GOT3 (cell line): Measurements from ENCODE around the gene PCSK2.

ENCODE experiments used
- DNase-seq: peaks from one replicate; lab custom pipeline; 2025; ENCODE audit warnings: mixed read lengths; lab: John Stamatoyannopoulos, UW

The PCSK2 gene

DNA sequence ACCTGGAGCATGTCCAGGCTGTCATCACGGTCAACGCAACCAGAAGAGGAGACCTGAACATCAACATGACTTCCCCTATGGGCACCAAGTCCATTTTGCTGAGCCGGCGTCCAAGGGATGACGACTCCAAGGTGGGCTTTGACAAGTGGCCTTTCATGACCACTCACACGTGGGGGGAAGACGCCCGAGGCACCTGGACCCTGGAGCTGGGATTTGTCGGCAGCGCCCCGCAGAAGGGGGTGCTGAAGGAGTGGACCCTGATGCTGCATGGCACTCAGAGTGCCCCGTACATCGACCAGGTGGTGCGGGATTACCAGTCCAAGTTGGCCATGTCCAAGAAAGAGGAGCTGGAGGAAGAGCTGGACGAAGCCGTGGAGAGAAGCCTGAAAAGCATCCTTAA lies 254.8 kb downstream of the PCSK2 start:
- no peak for DNase-seq

DNA sequence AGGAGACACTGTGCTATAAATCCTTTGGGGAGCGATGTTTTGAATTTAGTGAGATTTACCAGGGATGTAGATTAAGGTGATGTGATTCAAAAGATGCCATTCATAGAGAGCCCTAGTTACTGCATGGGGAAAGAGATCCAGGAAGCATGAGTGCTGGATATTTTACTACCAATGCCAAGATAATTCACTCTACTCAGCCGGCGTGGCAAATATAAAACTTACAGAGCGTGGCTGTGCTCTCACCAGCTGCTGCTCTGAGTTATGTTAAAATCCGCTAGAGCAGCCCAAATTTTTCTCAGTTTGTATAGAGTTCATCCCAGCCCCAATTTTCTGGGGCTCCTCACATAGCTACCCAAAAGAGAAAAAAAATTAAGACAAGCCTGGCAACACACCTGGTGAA lies 255.7 kb downstream of the PCSK2 start:
- no peak for DNase-seq

DNA sequence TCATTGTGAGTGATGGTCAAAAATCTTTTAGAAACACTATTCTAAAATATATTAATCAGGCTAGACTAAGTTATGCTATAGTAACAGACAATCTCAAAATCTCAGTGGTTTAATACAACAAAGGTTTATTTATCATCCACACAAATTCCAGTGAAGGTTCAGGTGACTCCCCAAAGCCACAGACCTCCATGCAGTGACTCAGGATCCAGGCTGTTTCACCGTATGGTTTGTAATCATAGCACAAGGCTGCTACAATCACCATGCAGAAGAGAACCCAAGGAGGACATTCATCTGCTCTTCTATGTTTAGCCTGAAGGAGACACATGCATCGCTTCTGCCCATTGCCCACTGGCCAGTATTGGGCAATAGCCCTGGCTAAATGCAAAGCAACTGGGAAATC lies 258.2 kb downstream of the PCSK2 start:
- no peak for DNase-seq

DNA sequence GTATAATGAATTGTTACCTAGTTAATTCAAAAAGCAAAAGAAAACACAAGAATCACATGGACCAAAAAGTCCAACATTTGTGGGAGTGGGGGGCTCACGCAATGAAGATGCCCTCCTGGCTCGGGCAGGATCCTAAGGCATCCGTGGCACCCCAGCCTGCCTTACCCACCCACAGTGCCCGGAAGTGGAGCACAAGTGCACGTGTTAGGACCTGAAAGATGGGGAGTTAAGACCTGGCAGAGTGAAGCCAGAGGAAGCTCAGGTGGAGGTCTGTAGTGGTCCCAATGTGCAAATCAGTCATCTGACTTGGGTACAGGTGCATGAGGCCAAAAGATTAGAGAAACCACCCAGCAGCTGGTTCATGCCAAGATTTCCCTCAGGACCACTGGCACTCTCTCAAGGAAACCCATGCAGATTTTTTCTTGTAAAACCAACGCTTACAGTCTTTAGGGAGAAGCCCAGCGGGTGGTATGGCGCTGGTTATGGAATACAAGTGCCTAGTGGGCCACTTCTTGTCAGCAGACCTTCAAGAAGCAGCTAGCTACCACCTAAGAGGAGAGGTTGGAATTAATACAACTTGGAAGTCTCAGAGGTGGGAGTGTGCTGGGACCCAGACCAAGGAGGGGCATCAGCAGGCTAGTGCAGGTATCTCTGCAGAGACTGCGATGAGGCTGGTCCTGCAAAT lies 262.2 kb downstream of the PCSK2 start:
- DNase-seq: no peak

DNA sequence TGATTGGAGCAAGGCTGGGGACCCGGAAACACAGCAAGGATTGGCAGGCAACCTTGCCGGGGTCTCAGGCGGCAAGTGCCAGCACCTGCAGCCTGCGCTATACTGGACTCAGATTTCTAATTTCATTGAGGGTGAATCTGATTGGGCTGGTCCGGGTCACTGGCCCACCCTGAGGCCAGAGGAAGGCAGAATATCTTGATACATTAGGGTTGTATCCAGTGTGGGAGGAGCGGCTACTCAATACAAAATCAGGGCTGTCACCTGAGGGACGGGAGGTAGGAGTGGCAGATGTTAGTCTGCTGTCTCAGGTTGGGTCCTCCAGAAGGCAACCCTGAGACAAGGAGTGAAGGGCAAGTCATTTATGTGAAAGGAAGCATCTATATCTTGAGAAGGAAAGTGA lies 263.7 kb downstream of the PCSK2 start:
- DNase-seq: no peak

DNA sequence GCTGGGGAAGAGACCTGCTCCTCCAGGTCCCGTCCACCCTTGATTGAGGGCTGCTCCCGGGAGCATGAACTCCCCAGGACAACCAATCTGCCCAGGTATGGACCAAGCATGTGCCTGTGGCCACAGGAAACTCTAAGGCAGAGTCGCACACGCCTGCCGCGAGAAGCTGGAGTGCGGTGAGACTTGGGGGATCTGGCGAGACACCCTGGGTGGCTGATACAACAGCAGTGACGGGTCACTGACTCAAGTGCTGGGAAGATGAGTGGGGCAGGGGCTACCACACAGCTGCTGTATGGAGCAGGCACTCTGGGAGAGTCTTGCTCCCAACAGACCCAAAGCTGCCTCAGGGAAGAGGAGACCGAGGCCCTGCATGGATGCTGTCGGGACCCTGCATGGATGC lies 264.2 kb downstream of the PCSK2 start:
- no peak for DNase-seq

DNA sequence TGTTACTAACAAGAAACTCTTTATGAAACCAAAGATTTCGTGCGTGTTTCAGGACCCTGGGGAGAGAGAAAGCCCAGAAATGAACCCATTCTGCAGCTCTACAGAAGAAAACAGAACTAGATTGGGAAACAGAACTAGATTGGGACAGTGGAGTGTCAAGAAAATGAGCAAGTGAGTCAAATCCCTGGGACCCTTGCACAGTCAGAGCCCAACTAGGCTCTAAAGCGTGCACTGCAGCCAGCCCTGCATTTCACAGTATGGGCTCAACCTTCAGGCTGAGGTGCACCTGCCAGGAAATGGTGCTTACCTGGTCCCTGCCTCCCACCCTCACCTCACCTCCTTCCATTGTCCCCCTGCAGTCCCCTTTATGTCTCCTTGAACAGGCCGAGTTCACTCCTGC lies 264.6 kb downstream of the PCSK2 start:
- DNase-seq: no peak

DNA sequence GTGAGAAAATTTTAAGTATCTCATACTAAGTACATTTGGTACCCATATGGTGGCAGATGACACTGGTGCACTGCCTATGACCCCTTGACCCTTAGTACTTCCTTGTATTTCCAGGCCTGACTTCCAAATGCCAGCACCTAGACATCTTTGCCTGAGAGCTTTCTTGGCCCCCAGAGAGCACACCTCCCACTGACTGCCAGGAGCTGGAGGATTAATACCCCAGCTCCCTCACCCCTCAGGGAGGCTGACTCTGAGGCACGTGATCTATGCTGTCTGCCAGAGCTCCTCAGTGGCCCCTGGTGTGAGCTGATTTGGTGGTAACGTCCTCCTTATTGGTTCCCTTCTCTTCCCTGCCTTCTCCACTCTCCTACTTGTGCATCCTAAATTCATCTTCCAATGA lies 266.3 kb downstream of the PCSK2 start:
- no peak for DNase-seq

DNA sequence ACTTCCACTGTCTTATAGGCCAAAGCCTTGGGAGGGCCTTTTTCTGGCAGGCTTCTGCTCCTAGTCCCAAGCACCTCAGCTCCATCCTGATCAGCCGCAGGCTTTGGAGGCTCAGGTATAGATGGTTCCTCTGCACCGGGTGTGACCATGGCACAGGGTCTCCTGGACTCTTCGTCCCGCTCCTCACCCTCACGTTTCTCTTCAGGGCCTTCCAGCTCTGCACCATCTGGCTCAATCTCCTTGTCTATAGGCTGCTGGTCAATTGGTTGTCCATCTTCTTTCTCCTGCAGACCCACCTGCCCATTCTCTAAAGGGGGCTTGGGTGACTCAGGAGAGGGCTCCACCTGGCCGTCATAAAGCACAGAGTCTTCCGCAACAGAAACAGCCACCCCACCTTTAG lies 267.4 kb downstream of the PCSK2 start:
- DNase-seq: no peak

DNA sequence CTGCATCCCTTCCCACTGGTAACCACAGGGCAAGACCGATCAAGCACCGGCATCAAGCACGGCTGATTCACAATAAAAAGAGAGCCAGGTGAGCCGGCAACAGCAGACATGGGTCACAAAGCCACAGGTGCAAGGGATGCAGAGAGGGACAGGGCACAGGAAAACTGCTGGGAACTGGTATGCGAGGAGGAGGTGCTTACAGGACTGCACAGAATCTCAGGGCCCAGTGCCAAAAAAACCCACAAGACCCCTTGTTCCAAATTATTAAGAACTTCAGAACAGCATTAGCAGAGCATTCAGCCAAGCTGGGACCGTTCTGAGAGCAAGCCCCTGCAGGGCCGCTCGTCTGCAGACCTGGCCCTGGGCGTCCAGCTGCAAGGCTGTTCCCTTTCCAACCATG lies 269.0 kb downstream of the PCSK2 start:
- DNase-seq: no peak

DNA sequence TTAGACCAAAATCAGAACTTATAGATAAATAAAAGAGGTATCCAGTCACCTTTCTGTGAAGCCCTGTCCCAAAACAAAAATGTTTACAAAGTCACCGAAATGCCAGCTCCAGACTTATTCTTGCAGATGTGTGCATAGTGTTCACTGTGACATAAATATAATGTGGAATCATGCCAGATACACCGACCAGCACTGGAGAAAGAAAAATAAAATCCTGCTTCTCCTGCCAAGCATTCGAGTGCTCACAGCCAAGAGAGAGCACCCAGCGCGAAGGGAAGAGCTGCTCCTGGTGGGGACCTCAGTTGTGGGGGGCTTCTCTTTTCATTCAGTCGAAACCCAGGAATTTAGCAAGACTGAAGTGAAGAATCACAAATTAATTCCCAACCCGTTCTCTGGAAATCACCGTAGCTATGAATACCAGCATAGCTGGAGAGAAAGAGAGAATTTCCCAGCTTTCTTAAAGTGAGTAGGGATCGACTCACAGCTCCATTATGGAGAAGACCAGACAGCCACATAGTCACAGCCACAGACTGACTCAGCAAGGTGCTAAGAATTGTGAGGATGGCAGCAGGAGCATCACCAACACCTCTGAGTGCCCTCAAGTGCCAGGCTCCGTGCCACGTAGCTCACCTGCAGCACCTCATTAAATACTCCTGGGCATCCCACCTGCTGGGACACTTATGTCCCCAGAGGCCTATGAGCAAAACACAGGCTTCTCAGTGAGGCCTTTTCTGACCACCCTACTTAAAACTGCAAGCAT lies 271.2 kb downstream of the PCSK2 start:
- no peak for DNase-seq

DNA sequence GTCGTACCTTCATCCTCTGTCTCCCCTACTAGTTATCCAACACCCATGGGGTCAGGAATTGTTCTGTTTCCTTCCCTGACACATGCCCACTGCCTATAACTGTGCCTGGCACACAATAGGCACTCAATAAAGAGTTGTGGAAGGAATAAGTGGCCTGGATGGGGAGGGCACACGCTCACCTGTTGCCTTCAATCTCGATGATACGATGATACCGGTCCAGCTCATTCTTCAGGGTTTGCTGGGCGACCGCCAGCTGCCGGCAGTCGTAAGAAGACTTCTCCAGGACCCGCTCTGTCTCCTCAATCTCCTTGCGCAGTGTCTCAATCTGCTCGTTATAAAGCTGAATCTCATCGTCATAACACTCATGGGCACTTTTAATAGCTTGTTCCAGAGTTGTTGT lies 271.8 kb downstream of the PCSK2 start:
- DNase-seq: no peak

DNA sequence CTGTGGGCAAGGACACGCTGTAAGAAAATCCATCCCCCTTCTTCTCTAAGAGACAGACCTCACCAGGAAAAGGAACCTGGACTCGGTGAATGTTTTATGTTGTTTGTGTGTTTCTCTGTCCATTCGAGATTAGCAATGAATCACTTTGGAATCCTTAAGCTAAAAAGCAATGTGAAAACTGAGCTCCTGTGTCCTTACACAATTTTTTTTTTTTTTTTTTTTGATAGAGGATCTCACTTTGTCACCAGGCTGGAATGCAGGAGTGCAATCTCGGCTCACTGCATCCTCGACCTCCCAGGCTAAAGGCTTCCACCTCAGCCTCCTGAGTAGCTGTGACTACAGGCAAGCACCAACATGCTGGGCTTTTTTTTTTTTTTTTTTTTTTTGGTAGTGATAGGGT lies 272.2 kb downstream of the PCSK2 start:
- no peak for DNase-seq

DNA sequence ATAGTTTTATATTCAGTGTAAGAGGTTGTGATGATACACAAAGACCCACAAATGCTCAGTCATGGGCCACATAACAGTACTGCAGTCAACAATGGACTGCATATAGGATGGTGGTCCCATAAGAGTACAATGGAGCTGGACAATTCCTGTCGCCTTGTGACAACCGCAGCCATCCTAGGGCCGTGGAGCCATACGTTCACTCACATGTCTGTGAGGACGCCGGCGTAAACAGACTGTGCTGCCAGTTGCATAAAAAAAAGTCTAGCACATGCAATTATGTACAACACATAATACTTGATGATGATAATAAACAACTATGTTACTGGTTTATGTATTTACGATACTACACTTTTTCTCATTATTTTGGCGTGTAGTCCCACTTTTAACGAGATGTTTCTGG lies 273.4 kb downstream of the PCSK2 start:
- DNase-seq: no peak

DNA sequence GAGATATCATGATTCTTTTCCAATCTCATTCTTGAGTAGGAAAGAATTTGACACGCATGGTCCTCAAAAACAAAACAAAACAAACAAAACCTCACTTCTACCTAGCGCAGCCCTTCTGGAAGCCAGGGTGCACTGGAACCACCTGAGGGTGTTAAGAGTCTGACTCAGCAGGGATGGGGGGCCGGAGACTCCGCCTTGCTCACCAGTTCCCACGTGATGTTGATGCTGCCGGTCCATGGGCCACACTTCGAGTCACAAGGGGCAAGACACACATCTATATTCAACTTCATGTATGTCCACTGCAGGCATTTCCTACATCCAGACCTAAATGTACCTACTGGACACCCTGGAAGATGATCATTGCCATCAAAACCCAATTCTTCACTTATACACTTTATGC lies 274.0 kb downstream of the PCSK2 start:
- DNase-seq: no peak

DNA sequence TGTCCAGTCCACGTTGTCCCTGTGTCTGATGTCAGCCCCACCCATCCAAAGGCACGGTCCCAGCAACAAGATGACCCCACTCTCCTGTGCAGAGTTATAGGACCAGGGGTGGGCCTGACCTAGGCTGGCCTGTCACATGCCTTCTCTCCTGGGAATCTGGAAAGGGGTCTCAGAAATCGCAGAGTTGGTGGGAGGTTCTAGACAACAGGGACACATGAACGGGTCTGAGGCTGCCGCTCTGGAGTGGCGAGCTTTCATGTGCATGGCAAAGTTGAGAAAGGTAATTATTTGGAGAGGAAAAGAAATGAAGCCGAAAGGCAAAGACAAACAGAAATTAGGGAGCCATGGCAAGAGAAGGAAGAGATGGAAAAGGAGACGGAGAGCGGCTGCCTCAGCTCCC lies 274.9 kb downstream of the PCSK2 start:
- no peak for DNase-seq

DNA sequence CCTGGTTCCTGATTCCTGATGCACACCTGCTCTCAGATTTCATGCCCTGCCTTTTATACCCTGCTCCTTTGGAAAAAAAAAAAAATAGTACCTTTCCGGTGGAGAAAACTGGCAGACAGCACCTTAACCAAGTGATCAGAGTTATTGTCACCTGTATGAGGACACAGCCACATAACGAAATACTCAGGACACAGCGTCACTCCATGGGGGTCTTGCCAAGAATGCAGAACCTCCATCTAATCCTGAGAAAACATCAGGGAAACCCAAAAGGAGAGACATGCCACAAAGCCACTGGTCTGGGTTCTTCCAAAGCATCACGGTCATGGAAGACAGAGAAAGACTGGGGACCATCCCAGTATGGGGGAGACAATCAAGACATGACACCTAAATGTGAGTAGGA lies 275.3 kb downstream of the PCSK2 start:
- no peak for DNase-seq

DNA sequence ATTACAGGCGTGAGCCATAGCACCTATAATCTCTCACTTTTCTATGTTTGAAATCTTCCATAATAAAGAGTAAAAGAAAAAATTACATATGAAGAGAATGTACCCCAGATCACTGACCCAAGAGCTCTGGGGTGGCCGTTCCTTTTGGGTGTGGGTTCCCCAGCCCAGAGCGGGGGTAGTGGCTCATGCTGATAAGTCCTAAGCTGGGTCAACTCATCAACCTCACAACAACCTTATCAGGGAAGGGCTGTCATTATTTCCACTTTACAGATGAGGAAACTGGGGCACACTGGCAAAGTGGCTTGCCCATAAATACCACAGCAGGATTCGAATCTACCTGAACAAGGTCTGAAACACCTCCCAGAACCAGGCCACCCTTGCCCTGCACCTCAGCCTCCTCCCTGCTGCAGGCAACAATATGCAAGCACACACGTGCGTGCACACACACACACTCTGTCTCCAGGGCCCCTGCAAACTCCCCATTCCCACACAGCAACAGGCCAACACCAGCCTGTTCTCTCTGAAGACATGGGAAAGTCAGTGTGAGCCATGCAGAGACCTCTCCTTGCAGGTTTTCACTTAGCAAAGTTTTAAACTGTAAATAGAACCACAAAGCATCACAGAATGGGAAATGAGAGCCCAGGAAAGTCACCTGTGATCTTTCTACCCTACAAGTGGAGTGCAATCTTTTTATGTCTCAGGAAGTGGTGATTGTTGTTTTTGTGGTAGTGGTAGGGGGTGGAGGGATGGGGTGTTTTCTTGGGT lies 276.6 kb downstream of the PCSK2 start:
- no peak for DNase-seq

DNA sequence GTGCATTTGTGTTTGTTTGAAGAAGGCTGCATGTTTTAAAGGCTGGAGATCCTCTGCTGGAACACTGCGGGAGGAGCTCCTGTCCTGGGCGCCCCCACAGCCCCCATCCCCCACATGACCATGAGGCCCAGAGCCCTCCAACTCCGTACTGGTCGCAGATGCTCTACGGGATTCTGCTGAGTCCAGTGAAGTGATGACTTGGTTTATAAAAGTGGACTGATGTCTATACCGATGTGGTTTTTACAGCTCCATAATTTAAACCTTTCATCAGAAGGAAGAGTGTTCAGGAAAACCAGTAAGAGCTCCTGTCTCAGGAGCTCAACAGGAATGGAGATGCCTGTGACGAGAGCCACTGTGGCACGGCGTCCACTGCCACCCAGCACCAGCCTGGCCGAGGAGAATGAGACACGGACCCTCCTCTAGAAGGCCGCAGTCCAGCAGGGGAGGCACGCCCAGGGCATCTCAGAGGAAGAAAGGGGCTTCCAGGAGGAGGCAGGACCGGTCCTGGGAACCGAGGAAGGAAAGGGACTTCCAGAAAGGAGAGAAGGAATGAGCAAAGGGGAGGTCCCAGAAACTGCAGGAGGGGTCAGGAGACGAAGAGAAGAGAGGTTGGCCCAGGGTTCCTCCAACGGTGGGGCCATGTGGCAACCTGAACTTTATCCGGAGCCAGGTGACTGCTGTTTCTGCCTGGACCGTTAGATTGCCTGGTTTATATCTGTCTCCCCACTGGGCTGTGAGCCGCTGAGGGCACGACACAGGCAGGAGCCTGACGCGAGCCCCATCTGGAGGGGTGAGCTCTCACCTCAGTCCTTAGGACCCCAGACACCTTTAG lies 277.4 kb downstream of the PCSK2 start:
- no peak for DNase-seq

DNA sequence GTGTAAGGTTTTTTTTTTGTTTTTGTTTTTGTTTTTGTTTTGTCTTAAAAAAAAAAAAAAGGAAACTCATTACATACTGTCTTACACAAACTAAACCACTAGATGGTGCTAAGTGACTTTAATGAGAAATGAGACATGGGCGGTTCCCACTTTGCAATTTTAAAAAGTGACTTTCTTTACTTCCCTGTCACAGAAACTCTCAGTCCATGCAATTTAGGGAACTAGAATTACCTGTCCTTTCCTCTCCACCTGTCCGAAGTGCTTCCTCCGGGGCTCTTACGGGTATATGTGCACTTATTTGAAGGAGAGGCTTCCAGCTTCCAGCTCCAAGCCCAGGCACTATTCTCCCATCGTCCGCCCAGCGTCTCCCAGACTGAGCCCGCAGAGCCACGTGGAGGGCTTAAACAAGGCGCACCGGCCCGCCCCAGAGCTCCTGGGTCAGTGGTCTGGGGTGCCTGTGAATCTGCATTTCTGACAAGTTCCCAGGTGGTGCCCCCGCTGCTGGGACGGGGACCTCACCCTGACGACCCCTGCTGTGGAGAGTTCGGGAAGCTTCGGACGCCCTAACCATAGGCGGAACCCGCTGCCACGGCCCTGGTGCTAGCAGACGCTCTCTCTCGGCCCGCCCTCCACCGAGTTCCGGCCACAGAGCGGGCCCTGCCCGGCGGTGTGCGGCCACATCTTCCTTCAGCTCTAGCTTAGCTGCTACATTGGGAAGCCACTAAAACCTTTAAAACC lies 278.2 kb downstream of the PCSK2 start:
- DNase-seq: no peak
